ENCODE results near the gene DHRS12. TPM values are rescaled to one million over a fixed set of nuclear protein-coding genes. Genes with fewer than 3 reads are reported as not detected.

DHRS12 gene
- total RNA-seq, 1 experiment from 2014 or later, result 14.1 TPM

DNA sequence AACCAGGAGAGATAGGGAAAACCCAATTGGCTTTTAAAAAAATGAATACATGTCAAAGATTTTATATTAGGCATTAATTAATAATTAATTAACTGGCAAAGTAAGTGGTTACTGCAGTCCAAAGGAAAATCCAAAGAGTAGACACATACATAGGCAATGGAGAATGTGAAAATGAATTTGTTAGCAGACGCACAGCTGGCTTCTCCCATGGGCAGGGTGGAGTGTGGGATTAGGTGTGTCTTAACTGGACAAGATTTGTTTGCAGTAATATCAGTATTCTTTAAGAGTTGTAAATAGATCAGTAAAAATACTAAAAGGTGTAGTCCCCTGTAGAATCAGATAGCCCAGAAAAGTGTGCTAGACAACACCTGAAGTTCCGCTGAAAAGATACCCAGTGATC is 58.7 kb downstream of the DHRS12 start:
- CTCF ChIA-PET, result no interaction called here
- Mint-ChIP-seq H3K27me3 (ENCODE audit: insufficient read depth, unreplicated experiment) (no peaks in the 10 kb centered on the region), H3K4me3 (ENCODE audit: unreplicated experiment) (no peak overlapping the region), H3K36me3 (ENCODE audit: insufficient read depth, unreplicated experiment) (peaks cover 10% of the 10 kb centered on the region), H3K27ac (ENCODE audit: unreplicated experiment) (no peak overlapping the region), H3K9me3 (ENCODE audit: unreplicated experiment) (peaks cover 16% of the 10 kb centered on the region), H3K4me1 (ENCODE audit: low read depth, unreplicated experiment) (no peaks in the 10 kb centered on the region)
- BruUV-seq (replicated peaks), result no TSS peak
- Histone ChIP-seq H3K9me3 (peaks cover 10% of the 10 kb centered on the region), H3K36me3 (ENCODE audit: control insufficient read depth, insufficient read depth, low read length) (0 out of 2 replicates have a peak, but pooled peaks cover 1% of the 10 kb centered on the region), H3K4me3 (ENCODE audit: low read depth, low read length) (no peak overlapping the region), H3K4me1 (no peaks in the 10 kb centered on the region), H3K27me3 (replicated peaks; ENCODE audit: control insufficient read depth, insufficient read depth, low read length) (no peaks in the 10 kb centered on the region)
- no peak for DNase-seq
- intact Hi-C loops (cut with micrococcal nuclease; ENCODE audit: unreplicated experiment), result no loop called here
- POLR2A ChIA-PET, result no interaction called here
- TF ChIP-seq, protein P1, sequence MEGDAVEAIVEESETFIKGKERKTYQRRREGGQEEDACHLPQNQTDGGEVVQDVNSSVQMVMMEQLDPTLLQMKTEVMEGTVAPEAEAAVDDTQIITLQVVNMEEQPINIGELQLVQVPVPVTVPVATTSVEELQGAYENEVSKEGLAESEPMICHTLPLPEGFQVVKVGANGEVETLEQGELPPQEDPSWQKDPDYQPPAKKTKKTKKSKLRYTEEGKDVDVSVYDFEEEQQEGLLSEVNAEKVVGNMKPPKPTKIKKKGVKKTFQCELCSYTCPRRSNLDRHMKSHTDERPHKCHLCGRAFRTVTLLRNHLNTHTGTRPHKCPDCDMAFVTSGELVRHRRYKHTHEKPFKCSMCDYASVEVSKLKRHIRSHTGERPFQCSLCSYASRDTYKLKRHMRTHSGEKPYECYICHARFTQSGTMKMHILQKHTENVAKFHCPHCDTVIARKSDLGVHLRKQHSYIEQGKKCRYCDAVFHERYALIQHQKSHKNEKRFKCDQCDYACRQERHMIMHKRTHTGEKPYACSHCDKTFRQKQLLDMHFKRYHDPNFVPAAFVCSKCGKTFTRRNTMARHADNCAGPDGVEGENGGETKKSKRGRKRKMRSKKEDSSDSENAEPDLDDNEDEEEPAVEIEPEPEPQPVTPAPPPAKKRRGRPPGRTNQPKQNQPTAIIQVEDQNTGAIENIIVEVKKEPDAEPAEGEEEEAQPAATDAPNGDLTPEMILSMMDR (IDR thresholded peaks at IDR 0.05; ENCODE audit: insufficient read depth in 1 of 2, low read depth in 1 of 2, low read length in 1 of 2, severe bottlenecking in 1 of 2, unreplicated experiment in 1 of 2), result no peak

DNA sequence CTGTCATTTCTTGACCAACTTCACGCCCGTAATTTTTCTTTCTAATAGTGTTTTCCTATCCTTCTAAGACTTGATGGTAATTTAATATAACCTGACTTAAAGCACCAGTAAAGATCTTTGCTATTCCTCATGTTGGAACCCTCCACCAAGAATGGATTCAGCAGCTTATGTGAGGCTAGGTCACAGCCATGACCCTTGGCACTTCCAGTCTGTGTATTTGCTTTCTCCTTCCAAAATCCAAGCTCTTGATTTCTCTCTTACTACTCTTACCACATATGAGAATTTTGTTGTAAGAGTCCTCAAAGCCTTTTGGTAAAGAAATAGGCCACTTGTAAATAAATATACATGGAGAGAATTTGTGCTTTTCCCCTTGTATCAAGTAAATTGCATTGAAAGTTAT is 61.4 kb downstream of the DHRS12 start:
- Mint-ChIP-seq H3K36me3 (ENCODE audit: insufficient read depth, unreplicated experiment) (peaks cover 5% of the 10 kb centered on the region), H3K27ac (ENCODE audit: unreplicated experiment) (no peak overlapping the region)

DNA sequence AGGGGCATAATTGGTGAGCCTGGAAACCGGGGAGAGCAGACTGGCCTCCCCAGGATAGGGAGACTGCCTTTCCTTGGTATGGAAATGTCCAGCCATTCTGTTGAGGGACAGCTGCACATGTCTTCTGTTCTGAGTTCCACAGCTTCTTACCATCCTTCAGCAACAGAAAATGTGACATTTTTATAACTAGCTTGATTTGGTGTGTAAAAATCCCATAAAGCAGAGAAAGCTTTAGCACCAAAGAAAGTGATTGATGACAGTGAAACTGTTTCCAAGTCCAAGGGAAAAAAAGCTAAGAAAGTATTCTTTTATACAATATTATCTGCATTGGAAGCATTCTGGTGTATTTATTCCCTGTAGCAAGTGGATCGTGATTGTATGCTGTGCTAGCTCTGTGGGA is 61.9 kb downstream of the DHRS12 start:
- Mint-ChIP-seq H3K4me3 (ENCODE audit: unreplicated experiment) (no peak overlapping the region), H3K9me3 (ENCODE audit: unreplicated experiment) (peaks cover under 1% of the 10 kb centered on the region), H3K4me1 (ENCODE audit: low read depth, unreplicated experiment) (no peaks in the 10 kb centered on the region), H3K36me3 (ENCODE audit: insufficient read depth, unreplicated experiment) (peaks cover 5% of the 10 kb centered on the region), H3K27me3 (ENCODE audit: insufficient read depth, unreplicated experiment) (no peaks in the 10 kb centered on the region), H3K27ac (ENCODE audit: unreplicated experiment) (no peak overlapping the region)
- H3K4me1 ChIP-seq, result no peaks in the 10 kb centered on the region
- no peaks in the 10 kb centered on the region for H3K27me3 ChIP-seq (replicated peaks; ENCODE audit: control insufficient read depth, insufficient read depth, low read length)
- no peak overlapping the region for H3K4me3 ChIP-seq (ENCODE audit: low read depth, low read length)
- peaks cover 1% of the 10 kb centered on the region for H3K9me3 ChIP-seq
- ChIA-PET POLR2A (no interaction called here), CTCF (interaction anchor here (0.6 kb wide), 1 partner anchor 566 kb away, joined by 3 read pairs; no protein-coding TSS in a partner anchor)
- intact Hi-C loops (cut with micrococcal nuclease; ENCODE audit: unreplicated experiment), result no loop called here
- BruUV-seq (replicated peaks), result no TSS peak
- no peak for DNase-seq
- no peaks in the 10 kb centered on the region for H3K36me3 ChIP-seq (ENCODE audit: control insufficient read depth, insufficient read depth, low read length)
- TF ChIP-seq, protein P1 (IDR thresholded peaks at IDR 0.05; ENCODE audit: insufficient read depth in 1 of 2, low read depth in 1 of 2, low read length in 1 of 2, severe bottlenecking in 1 of 2, unreplicated experiment in 1 of 2), result no peak

More for the DNA sequence above, 61.4 kb downstream of the DHRS12 start:
- no peaks in the 10 kb centered on the region for H3K27me3 Mint-ChIP-seq (ENCODE audit: insufficient read depth, unreplicated experiment)
- no peak overlapping the region for H3K4me3 ChIP-seq (ENCODE audit: low read depth, low read length)
- no peaks in the 10 kb centered on the region for H3K27me3 ChIP-seq (replicated peaks; ENCODE audit: control insufficient read depth, insufficient read depth, low read length)
- DNase-seq, result no peak
- H3K9me3 Mint-ChIP-seq (ENCODE audit: unreplicated experiment), result peaks cover 7% of the 10 kb centered on the region
- intact Hi-C loops (cut with micrococcal nuclease; ENCODE audit: unreplicated experiment), result no loop called here
- no peak overlapping the region for H3K4me3 Mint-ChIP-seq (ENCODE audit: unreplicated experiment)
- POLR2A ChIA-PET, result no interaction called here
- TF ChIP-seq, protein P1 (IDR thresholded peaks at IDR 0.05; ENCODE audit: insufficient read depth in 1 of 2, low read depth in 1 of 2, low read length in 1 of 2, severe bottlenecking in 1 of 2, unreplicated experiment in 1 of 2), result no peak
- H3K36me3 ChIP-seq (ENCODE audit: control insufficient read depth, insufficient read depth, low read length), result no peaks in the 10 kb centered on the region
- CTCF ChIA-PET, result interaction anchor here (0.6 kb wide), 1 partner anchor 566 kb away, joined by 3 read pairs; no protein-coding TSS in a partner anchor
- no peaks in the 10 kb centered on the region for H3K4me1 Mint-ChIP-seq (ENCODE audit: low read depth, unreplicated experiment)
- H3K9me3 ChIP-seq, result peaks cover 7% of the 10 kb centered on the region
- no peaks in the 10 kb centered on the region for H3K4me1 ChIP-seq
- no TSS peak for BruUV-seq (replicated peaks)

Data from Caco-2 (cell line).